ENCODE data around the gene KANSL3.

The KANSL3 gene

DNA sequence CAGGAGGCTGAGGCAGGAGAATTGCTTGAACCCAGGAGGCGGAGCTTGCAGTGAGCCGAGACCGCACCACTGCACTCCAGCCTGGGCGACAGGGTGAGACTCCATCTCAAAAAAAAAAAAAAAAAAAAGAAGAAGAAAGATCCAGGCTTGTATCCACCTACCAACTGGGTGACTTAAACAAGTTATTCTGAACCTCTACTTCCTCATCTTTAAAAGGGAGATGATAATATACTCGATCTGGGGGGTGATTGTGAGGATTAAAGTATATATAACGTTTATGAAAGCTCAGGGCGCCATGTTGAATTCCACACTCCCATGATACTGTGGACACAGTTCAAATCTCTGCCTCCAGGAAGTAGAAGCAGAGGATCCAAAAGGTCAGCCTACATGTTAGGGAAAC is 16.7 kb upstream of the KANSL3 start:
- DNase-seq, result peak in 3 of 4 experiments; percentile 11 to 55 (median 53)

GRCh38 chr2:96651793-96652192 is 13.7 kb upstream of the KANSL3 start:
- DNase-seq, result no peak

- DNase-seq, result no peak
Measured at GRCh38 chr2:96649342-96649741, 11.2 kb upstream of the KANSL3 start.

GRCh38 chr2:96648306-96648930 is 10.3 kb upstream of the KANSL3 start:
- DNase-seq, result no peak

- no peak for DNase-seq
Measured at GRCh38 chr2:96647681-96648080, 9.6 kb upstream of the KANSL3 start.

DNA sequence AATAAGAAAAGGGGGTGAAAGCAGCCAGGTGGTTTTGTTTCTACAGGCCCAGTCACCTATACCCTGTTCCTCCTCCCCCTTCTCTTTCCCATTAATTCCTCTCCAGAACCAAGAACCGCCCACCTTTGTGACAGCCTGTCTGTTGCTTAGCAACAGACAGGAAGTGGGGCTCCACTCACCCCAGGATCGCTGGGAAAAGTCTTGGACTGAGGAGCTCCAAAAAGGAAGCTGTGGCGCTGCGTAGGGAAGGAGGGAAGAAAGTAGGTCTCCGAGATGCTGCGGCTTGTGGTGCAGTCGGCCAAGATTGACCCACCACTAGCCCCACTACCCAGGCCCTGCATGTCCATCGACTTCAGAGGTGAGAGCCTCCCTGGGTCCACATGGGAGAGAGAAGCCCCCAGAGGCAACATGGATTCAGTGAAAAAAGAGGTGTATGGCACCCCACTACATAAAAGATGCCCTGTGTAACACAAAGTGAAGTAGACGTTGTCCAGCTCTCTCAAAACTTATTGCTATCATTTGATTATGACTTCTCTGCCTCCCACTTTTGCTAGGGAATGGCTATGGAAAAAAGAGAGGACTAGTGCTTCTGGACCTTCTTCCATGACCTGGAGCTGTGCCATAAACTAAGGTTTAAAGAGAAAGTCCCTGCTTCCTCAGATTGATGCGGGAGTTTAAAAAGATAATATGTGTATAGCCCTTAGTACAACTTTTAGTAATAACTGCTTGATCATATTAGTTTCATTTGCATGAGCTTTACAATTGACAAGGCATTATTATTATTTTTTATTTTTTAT is 4.7 kb upstream of the KANSL3 start, which contains the start of gene FER1L5:
Gene FER1L5 (plus strand): TSS at position 201 of the 797 bp plus-strand sequence. CDS start 73 bp downstream, at position 274.
- no peak for DNase-seq

DNA sequence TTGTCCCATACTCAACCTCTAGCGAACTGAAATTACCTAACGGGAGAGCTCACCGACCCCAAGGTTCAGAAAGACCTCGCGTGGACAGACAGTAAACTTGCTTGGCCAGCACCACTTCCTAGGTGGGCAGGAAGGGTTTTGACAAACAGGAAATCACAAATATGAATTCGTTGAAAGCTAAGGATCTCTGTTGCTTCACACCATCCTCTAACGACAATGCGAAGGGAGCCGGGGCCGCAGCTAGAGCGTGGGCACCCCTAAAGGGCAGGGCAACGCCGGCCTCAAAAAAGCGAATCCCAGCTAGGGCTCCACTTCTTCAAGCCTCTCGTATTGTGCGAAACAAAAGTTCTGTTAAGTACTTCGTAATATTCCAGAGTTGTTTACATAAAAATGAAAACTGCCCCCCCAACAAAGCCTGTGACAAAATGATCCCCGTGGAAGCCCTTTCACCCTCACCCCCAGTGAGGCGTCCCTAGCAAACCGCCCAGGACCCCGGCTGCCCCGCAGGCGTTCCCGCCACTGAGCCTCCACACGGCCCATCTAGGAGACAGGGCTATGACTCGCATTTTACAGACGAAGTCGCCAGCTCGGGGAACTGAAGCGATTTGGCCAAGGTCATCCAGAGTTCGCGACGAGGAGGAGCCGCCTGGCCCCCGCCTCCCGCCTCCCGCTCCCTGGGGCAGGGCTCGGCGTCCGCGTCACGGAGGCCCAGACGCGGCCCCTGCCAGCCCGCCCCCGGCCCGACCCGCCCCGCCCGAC is 548 bp downstream of the KANSL3 start:
- DNase-seq, result peak; percentile 93 to 97 (median 96)

DNA sequence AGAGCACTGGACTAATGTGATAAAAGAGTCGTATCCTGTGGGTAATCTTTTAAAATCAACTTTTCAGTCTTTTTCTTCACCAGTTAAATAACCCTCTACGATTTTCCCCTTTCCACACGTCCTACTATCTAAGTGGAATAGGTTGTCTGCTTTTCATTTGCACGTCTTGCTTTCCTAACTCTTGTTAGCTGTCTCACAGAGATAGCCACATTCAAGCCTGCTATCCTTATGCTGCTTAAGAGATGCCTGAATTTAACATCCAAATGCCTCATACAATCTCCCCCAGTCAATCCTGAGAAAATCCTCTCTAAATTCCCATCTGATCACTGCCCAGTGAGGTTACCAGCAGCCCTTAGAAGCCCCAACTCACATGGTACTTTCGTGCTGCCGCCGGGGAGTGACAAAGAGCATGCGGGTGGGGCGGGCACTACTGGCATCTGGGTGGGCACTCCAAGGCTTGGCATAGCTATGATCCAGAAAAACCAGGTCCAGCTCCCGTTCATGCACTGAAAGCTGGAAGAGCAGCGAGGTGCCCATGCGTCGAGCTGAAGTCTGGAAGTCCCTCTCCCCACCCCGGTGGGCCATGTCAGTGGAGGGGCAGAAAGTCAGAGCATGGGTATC is 1.5 kb downstream of the KANSL3 start:
- DNase-seq, result no peak

GRCh38 chr2:96633641-96634040 is 4.5 kb downstream of the KANSL3 start:
- DNase-seq, result no peak

- DNase-seq, result no peak
Measured at GRCh38 chr2:96631804-96632435, 6.2 kb downstream of the KANSL3 start.

GRCh38 chr2:96626553-96626942 is 11.6 kb downstream of the KANSL3 start:
- no peak for DNase-seq

DNA sequence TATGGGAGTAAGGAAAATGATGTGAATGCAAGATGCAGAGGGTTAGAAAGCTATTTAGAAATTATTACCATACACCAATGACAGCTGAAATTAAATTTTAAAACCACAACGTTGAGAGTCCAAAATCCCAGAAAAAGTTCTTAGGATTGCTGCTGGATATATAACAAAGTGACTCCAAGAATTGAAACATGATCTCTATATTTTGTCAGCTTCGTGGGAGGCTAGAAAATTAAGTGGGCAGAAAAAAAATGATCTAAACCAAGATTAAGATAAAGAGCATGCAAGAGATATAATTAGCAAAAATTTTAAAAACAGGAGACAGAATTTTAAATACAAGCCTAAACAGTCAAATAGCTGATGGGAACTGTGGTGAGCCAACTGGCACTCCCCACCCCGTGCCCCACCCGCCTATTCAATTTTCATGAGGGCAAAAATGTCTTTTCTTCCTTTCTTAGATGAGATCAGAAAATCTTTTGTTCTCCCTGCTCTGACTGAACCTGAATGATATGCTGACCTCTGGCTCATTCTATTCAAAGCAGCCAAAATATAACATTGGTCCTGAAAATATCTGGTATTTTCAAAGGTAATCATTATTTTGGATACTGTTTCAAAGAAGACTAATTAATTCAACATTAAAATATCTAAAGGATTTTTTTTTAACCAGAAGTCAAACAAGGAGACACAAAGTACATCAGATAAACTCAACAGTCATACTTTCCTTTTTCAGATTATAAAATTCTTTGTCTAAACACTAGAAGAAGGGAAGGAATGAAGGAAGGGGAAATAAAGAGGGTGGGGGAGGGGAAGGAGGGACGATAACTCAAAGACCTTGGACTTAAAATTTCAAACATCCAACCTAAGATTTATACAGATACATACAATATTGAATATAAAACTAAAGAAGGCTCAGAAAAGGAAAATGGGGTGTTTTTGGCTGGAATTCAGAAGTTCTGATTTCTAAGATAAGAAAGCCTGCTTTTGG is 12.2 kb downstream of the KANSL3 start:
- no peak for DNase-seq

GRCh38 chr2:96623116-96623515 is 15.0 kb downstream of the KANSL3 start:
- DNase-seq, result peak; percentile 69 to 88 (median 82)

DNA sequence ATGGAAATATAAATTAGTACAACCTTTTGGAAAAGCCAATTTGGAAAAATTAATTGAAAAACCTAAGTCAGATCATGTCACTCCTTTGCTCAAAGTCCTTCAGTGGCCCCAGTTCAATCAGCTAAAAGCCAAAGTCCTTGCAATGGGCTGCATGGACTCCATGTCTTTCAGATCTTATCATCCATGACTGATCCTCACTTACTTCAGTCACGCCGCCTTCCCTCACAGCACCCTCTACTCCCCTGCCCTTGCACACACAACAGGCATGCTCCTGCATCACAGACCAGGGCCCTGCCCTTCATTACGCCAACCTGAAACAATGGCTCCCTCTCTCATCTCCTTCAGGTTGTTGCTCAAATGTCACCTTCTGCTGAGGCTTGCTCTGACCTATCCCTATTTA is 15.6 kb downstream of the KANSL3 start:
- no peak for DNase-seq

- peak; percentile 40 to 72 (median 68) for DNase-seq
Measured at GRCh38 chr2:96618596-96619283, 19.4 kb downstream of the KANSL3 start.

DNA sequence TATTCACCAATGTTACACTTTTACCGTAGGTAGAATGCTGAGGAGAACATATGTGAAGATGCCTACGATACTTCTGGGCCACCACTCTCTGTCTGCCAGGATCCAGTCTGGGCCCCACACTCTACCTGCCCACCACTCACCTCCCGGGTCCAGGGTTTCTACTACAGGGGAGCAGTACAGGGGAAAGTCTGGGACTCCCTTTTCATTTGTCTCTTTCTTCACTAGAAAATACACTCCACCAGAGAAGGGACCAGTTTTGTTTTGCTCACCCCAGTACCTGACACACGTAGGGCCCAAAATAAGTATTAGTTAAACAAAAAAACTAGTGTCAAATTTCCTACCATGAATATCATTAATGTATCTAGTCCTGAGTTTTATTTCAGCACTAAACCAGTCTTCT is 21.1 kb downstream of the KANSL3 start:
- DNase-seq, result no peak

DNA sequence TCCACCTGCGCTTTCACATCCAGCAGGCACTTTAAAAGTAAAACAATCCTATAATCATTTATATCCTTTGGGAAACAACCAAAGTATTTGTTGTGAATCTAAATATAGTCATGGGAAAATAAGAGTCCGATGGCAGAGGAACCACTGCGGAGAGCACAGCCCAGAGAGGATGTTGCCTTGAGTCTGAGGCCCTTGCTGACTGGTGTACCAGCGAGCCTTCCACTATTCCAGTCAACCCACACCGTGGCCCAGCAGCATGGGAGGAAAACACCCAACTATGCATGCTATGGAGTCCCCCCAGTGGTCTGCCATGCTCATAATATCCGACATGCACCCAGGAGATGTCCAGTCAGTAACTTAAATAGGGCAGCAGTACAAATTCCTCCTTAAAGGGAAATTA is 21.6 kb downstream of the KANSL3 start:
- DNase-seq, result no peak

GRCh38 chr2:96616128-96616527 is 22.0 kb downstream of the KANSL3 start:
- no peak for DNase-seq

- DNase-seq, result peak; percentile 69 to 85 (median 82)
Measured at GRCh38 chr2:96608469-96609455, 29.4 kb downstream of the KANSL3 start.

Data from suppressor macrophage (primary cell).